ENCODE measurements around the gene PTPN21.

PTPN21 gene

DNA sequence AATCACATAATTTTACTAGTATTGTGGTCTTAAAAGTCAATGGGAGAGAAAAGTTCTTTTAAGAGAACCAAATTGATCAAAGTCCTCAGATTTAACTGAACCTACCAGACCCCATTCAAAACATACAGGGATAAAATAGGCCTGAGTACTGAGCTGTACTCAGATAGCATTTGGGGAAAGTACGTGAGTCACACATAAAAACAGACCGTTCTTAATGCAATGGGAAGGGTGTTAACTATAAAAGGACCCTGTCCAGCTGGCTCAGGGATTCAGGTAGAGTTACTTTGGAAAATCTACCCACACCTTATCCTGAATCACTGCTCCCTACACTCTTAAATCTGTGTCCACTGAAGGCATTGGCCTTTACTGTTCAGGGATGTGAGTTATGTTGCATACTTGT lies 78.0 kb downstream of the PTPN21 start:
- in situ Hi-C loops (cut with HindIII; ENCODE audit: low sequenced_read_pairs), result no loop called here

DNA sequence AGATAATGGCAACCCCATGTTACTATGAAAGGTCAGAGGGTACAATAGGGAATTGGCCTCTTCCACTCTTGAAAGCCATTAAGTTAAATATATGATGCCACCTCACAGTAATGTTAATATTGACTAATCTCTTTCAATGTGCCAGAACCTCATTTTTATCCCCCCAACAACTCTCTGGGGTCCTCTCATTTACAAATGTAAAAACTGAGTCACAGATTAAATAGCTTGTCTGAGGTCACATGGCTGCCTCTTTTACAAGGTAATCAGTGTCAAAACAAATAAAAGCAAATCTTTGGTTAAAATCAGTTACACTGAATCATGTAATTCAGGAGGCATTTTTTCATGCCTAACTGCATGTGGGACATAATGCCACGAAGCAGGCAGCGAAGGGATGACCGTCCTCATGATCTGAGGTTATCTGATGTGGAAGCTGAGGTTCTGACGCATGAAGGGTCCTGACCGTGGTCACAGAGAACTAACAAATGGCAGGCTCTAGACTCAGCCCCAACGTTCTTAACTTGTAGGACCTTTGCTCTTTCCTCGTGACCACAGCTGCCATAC lies 78.5 kb downstream of the PTPN21 start:
- in situ Hi-C loops (cut with HindIII; ENCODE audit: low sequenced_read_pairs), result no loop called here

DNA sequence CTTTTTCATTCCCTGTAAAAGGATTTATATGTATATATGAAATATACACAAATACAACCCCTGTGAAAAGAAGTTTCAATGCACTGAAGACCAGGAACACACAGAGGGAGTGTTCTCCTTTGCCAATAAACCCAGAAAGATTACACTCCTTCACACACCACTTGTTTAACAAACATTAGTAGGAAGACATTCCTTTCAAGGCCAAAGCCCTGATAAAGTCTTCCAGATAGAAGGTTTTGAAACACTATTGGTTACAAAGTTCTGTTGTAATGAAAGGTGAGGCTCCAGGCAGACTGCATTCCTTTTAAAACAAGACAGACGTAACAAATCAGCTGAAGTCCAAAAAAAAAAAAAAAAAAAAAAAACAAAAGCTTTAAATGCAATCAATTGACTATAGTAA lies 81.0 kb downstream of the PTPN21 start:
- in situ Hi-C loops (cut with HindIII; ENCODE audit: low sequenced_read_pairs), result no loop called here

DNA sequence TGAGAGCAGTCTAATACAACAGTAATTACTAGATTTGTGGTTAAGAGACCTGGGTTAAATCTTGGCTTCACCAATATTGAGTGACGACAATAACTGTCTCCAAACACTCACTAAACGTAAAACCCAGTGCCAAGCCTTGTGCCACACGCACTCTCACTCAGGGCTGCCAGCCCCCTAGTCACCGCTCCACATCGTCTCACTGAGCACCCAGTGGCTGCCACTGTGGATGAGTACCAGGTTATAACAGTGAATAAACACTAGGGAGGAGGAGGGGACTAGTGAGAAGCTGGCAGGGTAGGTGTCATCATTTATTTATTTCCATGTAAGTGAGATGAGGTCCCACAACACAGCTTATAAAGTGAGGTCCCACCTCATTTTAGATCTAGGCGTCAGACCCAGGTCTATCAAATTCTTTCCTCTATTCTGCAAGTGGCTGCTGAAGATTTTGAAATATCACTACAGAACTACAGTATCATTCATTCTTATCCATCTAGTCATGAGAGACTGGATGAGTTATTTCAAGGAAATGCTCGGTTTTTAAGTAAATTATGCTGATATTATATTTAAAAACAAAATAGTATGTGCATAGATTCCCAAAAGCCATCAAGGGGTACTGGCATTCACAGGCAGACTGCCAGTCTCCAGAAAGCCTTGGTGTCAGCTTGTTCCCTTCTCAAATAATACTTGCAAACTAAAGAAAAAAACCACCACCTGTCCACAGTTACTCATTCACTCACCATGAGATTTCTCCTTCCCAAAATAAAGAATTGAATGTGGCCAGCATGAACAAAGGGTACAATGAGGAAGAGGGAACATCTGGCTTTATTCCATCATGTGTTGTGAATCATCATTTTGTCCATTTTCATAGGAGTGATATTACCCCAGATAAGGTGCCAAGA lies 84.0 kb downstream of the PTPN21 start:
- in situ Hi-C loops (cut with HindIII; ENCODE audit: low sequenced_read_pairs), result no loop called here

DNA sequence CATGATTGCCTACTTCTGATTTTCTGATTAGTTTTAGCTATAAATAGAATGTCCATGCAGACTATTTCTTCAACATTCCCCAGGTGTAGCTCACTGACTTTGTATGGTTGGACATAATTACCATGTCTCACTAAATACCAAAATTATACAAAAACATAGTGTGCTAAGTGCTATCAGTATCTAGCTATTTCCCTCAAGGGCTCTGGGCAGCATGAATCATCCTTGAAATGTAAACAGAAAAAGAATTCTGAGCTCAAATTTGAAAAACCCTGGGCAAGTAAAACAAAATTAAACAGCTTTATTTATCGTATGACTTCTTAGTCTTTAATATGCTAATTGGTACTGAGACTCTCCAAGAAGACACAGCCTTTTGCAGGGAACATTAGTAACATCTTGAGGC lies 86.4 kb downstream of the PTPN21 start:
- in situ Hi-C loops (cut with HindIII; ENCODE audit: low sequenced_read_pairs), result no loop called here

DNA sequence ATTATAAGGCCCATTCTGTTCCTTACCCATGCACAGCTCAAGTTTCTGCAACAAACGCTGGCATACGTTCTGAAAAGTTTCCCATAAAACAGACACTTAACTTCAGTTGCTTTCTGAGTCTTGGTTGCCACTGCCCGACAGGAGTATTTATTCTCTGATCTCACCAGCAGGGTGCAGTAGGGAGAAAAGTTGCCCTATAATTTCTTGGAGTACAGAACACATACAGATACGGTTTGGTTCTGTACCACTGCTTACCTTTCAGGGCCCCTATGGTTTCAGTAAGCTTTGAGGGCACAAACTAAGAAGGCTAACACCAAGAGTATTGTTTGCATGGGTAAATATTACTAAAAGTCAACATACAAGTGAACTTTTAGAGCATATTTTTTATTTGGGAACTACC lies 91.5 kb downstream of the PTPN21 start:
- in situ Hi-C loops (cut with HindIII; ENCODE audit: low sequenced_read_pairs), result no loop called here

DNA sequence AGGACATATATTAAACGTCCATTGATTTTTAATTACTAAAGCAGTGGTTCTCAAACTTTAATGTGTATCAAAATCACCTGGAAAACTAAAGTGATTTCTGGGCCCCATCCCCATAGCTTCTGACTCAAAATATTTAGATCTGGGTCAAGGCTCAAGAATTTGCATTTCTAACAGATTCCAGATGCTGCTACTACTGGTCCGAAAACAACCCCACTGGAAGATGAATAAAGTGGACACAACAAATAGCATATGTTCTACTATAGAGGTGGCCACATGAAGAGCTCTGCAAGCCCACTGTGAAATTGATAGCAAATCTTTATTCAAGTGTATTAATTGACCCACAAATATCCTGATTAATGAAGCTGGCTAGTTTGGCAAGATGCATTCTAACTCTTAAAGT lies 99.9 kb downstream of the PTPN21 start:
- in situ Hi-C loops (cut with HindIII; ENCODE audit: low sequenced_read_pairs), result no loop called here

DNA sequence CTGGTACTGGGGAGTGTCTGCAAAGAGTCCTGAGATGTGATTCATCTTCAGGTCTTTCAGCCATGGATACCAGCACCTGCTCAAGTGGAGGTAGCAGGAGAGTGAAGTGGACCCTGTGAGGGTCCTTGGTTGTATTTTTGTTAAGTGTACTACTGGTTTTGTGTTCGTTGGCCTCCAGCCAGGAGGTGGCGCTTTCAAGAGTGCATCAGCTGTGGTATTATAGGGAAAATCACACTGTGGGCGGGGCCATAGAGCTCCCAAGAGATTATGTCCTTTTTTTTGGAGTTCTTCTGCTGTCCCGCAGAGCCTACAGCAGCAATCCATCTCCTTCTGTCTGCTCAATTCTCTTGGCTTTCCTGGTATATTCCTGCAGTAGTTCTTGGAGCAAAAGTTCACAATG lies 102.6 kb downstream of the PTPN21 start:
- in situ Hi-C loops (cut with HindIII; ENCODE audit: low sequenced_read_pairs), result no loop called here

DNA sequence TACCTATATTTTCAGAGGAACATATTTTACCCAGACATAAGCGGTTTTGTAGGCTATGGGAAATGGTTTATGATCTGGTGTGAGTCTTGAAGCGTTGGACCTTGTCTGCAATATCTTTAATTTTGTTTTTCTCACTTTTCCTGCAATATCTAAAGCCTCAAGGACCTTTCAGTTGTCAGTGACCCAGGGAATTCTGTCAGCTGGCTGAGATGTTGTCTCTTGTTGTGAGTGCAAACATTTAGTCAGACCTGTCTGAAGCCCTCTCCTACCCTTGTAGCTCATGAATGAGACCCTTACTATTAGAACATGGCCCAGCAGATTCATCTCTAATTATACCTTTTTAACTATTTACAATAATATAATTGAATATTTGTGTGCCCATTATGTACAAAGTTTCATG lies 115.7 kb downstream of the PTPN21 start:
- in situ Hi-C loops (cut with HindIII; ENCODE audit: low sequenced_read_pairs), result no loop called here

DNA sequence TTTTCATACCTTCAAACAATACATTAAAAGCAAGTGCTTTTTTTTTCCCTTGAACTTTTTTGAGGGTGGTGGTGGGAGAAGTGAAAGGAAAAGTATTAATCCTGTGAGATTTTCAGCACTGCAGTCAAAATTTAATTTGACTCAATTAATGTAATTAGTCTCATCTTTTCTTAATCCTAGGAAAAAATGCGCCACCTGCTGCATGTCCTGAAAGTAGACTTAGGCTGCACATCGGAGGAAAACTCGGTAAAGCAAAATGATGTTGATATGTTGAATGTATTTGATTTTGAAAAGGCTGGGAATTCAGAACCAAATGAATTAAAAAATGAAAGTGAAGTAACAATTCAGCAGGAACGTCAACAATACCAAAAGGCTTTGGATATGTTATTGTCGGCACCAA lies 117.1 kb downstream of the PTPN21 start:
- in situ Hi-C loops (cut with HindIII; ENCODE audit: low sequenced_read_pairs), result no loop called here

DNA sequence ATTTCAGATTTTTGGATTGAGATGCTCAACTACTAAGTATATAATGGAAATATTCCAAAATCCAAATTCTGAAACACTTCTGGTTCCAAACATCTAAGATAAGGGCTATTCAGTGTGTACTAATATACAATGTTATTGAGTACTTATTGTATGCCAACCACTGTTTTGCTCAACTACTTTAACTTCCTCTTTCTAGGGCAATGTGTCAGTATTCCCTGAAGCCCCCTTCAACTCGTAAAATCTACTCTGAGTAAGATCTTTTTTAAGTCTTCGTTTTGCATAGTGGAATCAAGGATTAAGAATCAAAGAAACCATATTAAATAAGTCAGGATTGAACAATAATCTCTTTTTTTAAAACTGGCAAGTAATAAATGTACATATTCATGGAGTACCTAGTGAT lies 123.8 kb downstream of the PTPN21 start:
- in situ Hi-C loops (cut with HindIII; ENCODE audit: low sequenced_read_pairs), result no loop called here

DNA sequence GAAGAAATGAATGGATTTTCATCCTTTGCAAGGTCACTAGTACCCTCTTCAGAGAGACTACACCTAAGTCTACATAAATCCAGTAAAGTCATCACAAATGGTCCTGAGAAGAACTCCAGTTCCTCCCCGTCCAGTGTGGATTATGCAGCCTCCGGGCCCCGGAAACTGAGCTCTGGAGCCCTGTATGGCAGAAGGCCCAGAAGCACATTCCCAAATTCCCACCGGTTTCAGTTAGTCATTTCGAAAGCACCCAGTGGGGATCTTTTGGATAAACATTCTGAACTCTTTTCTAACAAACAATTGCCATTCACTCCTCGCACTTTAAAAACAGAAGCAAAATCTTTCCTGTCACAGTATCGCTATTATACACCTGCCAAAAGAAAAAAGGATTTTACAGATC lies 128.5 kb downstream of the PTPN21 start:
- in situ Hi-C loops (cut with HindIII; ENCODE audit: low sequenced_read_pairs), result no loop called here

DNA sequence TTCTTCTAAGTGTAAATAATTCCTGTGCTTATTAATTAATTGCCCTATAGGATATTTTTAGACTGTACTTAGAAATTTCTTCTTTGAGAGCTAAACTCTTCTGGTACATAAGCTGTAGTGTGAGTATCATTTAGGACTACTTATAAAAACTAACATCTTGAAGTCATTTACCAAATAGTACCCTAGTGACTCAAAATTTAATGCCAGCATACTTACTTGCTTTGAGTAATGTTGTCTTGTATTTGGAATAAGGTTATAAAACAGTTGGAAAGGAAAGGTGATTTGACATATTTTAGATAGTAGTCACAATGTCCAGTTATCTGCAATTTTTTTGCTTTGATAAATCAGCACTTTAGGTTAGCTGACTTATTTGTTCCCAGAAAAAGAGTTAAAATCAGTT lies 130.2 kb downstream of the PTPN21 start:
- in situ Hi-C loops (cut with HindIII; ENCODE audit: low sequenced_read_pairs), result no loop called here

DNA sequence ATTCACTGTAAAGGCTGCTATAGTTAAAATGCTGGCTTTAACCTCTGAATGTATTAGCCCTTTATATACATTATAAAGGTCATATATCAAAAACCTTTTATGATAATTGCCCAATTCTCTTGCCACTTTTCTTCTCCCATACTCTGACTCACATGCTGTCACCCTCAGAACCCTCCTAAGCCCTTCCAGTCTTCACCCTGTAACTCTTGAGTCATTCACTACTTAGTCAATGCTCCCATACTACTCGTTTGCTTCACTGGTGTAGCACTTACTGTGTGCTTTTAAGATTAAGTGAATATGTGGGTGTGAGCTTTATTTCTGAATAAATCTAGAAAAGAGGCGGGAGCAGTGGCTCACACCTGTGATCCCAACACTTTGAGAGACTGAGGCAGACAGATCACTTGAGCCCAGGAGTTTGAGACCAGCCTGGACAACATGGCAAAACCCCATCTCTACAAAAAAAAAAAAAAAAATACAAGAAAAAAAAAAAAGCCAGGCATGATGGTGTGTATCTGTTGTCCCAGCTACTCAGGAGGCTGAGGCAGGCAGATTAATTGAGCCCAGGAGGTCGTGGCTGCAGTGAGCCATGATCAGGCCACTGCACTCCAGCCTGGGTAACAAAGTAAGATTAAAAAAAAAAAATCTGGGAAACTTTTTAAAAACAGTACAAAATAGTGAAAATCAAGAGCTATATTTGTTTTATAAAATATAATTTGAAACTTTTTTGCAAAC lies 131.7 kb downstream of the PTPN21 start:
- in situ Hi-C loops (cut with HindIII; ENCODE audit: low sequenced_read_pairs), result no loop called here

DNA sequence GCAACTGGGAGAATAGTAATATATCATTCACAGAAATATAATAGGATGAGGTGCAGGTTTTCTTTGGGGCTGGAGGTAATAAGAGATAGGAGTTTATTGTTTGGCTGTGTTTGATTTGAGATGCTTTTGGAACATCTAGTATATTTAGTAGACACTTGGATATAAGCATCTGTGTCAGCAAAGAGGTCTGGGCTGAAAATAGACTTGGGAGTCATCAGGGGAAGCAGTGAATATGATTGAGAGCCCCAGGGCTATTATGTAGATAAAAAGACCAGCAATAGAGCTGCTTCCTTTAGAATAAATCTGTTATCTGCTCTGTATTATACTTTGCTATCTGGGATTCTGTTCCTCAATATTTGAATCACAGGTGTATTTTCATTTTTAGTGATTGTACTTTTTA lies 132.8 kb downstream of the PTPN21 start:
- in situ Hi-C loops (cut with HindIII; ENCODE audit: low sequenced_read_pairs), result no loop called here

DNA sequence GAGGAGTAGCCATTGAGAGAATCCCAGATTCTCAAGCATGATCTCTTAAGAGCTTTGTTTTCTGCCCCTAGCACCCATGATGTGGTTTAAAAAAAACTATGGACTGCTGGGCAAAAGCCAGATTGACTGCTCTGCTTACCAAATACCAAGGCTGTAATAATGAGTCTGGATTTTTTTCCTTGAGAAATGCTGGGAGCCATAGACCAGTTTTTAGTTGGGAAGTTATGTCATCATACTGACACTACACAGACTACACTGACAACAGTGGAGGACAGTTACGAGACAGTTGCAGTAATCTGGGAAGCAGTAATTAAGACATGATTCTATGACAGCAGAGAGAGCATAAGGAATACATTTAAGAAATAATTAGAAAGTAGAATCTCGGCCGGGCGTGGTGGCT lies 133.5 kb downstream of the PTPN21 start:
- in situ Hi-C loops (cut with HindIII; ENCODE audit: low sequenced_read_pairs), result no loop called here

DNA sequence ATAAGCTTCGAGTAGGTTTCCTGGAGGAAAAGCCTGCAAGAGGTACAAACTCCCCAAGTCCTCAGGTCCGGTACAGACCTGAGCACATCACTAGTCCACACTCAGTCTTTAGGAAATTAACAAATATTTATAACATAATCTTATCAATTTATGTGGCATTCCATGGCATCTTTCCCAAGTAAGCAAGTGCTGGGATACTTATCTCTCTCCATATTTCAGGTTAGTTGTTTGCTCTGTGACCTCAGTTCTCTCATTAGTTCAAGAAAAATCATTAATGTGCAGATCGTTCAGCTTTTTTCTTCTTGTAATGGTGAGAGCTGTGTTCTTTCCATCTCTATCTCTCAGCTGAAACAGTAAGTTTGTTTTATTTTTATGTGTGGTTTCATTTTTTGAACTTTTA lies 134.6 kb downstream of the PTPN21 start:
- in situ Hi-C loops (cut with HindIII; ENCODE audit: low sequenced_read_pairs), result no loop called here

DNA sequence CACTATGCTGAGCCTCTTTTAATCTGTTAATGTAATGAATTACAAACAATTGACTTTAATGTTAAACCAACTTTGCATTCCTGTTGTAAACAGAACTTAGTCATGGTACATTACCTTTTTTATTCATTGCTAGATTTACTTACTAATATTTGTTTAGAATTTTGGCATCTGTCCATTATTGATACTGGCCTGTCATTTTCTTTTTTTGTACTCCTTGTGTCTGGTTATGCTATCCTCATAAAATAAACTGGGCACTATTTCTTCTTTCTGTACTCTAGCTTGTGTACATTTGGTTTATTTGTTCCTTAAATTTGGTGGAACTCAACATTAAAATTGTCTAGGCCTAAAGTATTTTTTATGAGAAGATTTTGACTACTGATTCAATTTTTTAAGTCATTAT lies 137.2 kb downstream of the PTPN21 start:
- in situ Hi-C loops (cut with HindIII; ENCODE audit: low sequenced_read_pairs), result no loop called here

Data from endothelial cell of hepatic sinusoid (primary cell).